ENCODE results near the gene SLC35D1.
A peak's percentile ranks its signal among the peaks of the same experiment; 100 is the strongest.

Gene SLC35D1

GRCh38 chr1:67044631-67045270, 9.2 kb downstream of the SLC35D1 start:
- DNase-seq (ENCODE audit: low spot score) = no peak

- no peak for DNase-seq (ENCODE audit: low spot score)
Observed at GRCh38 chr1:67043366-67043765, 10.6 kb downstream of the SLC35D1 start.

- DNase-seq (ENCODE audit: low spot score) = peak; percentile 69
Observed at GRCh38 chr1:67041841-67042503, 12.0 kb downstream of the SLC35D1 start.

- no peak for DNase-seq (ENCODE audit: low spot score)
Observed at GRCh38 chr1:67040405-67040804, 13.5 kb downstream of the SLC35D1 start.

GRCh38 chr1:67031859-67032247, 22.1 kb downstream of the SLC35D1 start:
- DNase-seq (ENCODE audit: low spot score) = no peak

- peak; percentile 55 for DNase-seq (ENCODE audit: low spot score)
Observed at GRCh38 chr1:67031121-67031858, 22.7 kb downstream of the SLC35D1 start.

GRCh38 chr1:67029472-67029871, 24.5 kb downstream of the SLC35D1 start:
- DNase-seq (ENCODE audit: low spot score) = no peak

GRCh38 chr1:67020765-67021164, 33.2 kb downstream of the SLC35D1 start:
- no peak for DNase-seq (ENCODE audit: low spot score)

GRCh38 chr1:67020304-67020703, 33.6 kb downstream of the SLC35D1 start:
- DNase-seq (ENCODE audit: low spot score) = peak; percentile 21

- peak; percentile 24 for DNase-seq (ENCODE audit: low spot score)
Observed at GRCh38 chr1:67019600-67020136, 34.3 kb downstream of the SLC35D1 start.

GRCh38 chr1:67019121-67019520, 34.8 kb downstream of the SLC35D1 start:
- DNase-seq (ENCODE audit: low spot score) = no peak

- no peak for DNase-seq (ENCODE audit: low spot score)
Observed at GRCh38 chr1:67018574-67018973, 35.4 kb downstream of the SLC35D1 start.

- no peak for DNase-seq (ENCODE audit: low spot score)
Observed at GRCh38 chr1:67013573-67013972, 40.4 kb downstream of the SLC35D1 start.

GRCh38 chr1:67009792-67010191, 44.2 kb downstream of the SLC35D1 start:
- DNase-seq (ENCODE audit: low spot score) = no peak

GRCh38 chr1:67005068-67005467, 48.9 kb downstream of the SLC35D1 start:
- no peak for DNase-seq (ENCODE audit: low spot score)

- DNase-seq (ENCODE audit: low spot score) = no peak
Observed at GRCh38 chr1:67004176-67004575, 49.8 kb downstream of the SLC35D1 start.

- DNase-seq (ENCODE audit: low spot score) = no peak
Observed at GRCh38 chr1:67001682-67002425, 52.1 kb downstream of the SLC35D1 start.

GRCh38 chr1:66999640-67000400, 54.1 kb downstream of the SLC35D1 start:
- DNase-seq (ENCODE audit: low spot score) = no peak

GRCh38 chr1:66998972-66999371, 55.0 kb downstream of the SLC35D1 start:
- DNase-seq (ENCODE audit: low spot score) = no peak

- DNase-seq (ENCODE audit: low spot score) = peak; percentile 66
Observed at GRCh38 chr1:66996018-66996682, 57.8 kb downstream of the SLC35D1 start.

- no peak for DNase-seq (ENCODE audit: low spot score)
Observed at GRCh38 chr1:66993076-66993475, 60.9 kb downstream of the SLC35D1 start.

Measured in GM03348 (cell line).